Measurements from ENCODE around the gene HSPA12A. TPM values are rescaled to one million over a fixed set of nuclear protein-coding genes. Genes with fewer than 3 reads are reported as not detected.

HSPA12A gene
- total and polyA plus RNA-seq, 9 of the 15 experiments (the other 6 are each of a cell fraction or from before 2014, with no cell fraction given), result 0.01 to 0.18 (median 0.04) TPM; not detected in 4

GRCh38 chr10:116777006-116777405, 34.6 kb upstream of the HSPA12A start (continued):
- no peak for TF ChIP-seq E2F1 (CRISPR knock-in tag; IDR thresholded peaks at IDR 0.05)
- TF ChIP-seq ATF7 (IDR thresholded peaks at IDR 0.05), result no peak
- no peak for TF ChIP-seq POLR2A (conservative IDR thresholded peaks at IDR 0.05)
- no peak for TF ChIP-seq MTA1 (IDR thresholded peaks at IDR 0.05; ENCODE audit: borderline replicate concordance)
- no peak for TF ChIP-seq MED1 (CRISPR knock-in tag; IDR thresholded peaks at IDR 0.05; ENCODE audit: borderline replicate concordance)
- no peak for TF ChIP-seq IFI16 (CRISPR knock-in tag; IDR thresholded peaks at IDR 0.05)
- TF ChIP-seq HOXB6 (CRISPR knock-in tag; IDR thresholded peaks at IDR 0.05; ENCODE audit: borderline replicate concordance), result no peak
- TF ChIP-seq MYNN (IDR thresholded peaks at IDR 0.05), result no peak
- no peak for TF ChIP-seq MYNN (CRISPR knock-in tag; IDR thresholded peaks at IDR 0.05)

DNA sequence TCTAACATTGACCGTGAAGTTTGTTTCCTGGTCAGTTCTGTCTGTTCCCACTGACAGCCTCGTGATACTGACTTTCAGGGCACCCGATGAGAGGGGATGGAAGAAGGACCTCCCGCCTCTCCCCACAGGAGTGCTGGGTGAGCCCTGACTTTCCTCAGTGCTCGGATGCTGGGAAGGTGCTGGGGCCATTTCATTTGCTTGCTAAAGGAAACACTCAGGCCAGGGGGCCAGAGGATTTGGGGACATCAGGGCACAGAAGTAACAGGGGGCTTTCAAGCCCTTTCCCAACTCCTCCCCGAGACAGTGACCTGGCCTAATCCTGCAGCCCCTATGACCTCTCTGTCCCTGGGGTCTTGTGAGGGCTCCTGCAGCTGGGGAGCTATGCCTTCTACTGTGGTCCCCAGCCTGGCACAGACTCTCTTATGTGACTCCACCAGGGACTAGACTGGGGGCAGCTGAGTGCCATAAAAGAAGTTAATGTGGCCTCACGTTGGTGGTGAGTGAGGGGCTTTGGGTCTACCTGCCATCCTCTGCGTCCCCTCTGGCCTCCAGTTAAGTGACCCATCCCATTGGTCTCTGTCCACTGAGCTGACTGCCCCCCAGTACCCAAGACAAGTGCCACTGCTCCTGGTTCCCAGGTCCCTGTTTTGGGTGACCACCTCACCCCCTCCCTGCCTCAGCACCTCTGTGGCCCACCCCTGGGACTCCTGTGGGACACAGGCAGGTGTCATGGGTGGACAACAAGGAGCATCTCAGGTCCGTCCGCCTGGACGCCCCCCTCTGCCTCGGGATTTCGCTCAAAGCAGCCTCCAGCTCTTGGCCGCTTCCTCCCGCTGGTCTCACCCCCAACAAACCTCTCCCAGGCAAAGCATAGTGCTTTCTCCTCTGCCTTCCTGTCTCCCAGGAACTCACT, 33.4 kb upstream of the HSPA12A start:
- no peak for FAIRE-seq
- WGBS (ENCODE audit: insufficient coverage, low coverage, missing lambda C conversion rate), result 2% methylated on average over 8 of the region's 15 CpGs
- Histone ChIP-seq H4K20me1 (replicated peaks; ENCODE audit: control insufficient read depth, insufficient read depth, low read length) (no peaks in the 10 kb centered on the region), H3K4me1 (replicated peaks in 1 of 2; ENCODE audit: control insufficient read depth in 2 of 2, insufficient read depth in 2 of 2, low read length in 2 of 2) (no peaks in the 10 kb centered on the region; a peak in 1 of 5 replicates), H3K9me3 (replicated peaks; ENCODE audit: control insufficient read depth, insufficient read depth, low read depth, low read length) (no peaks in the 10 kb centered on the region), H3K4me3 (no peak overlapping the region), H3K27ac (ENCODE audit: extremely low read depth, low read depth, low read length) (no peak overlapping the region), H3K27me3 (ENCODE audit: control insufficient read depth in 2 of 2, insufficient read depth in 2 of 2, low read length in 2 of 2) (peaks cover 0 to 32% of the 10 kb centered on the region in 2 experiments; a peak in 2 of 5 replicates), H3K79me2 (ENCODE audit: control insufficient read depth, insufficient read depth, low read length) (no peaks in the 10 kb centered on the region), H3K9ac (ENCODE audit: insufficient read depth in 1 of 2, low read depth in 2 of 2, low read length in 2 of 2) (no peak overlapping the region), H3K36me3 (ENCODE audit: control insufficient read depth, insufficient read depth, low read length) (no peaks in the 10 kb centered on the region), H3K9me1 (ENCODE audit: control insufficient read depth, insufficient read depth, low read length) (no peaks in the 10 kb centered on the region), H2AFZ (ENCODE audit: low read depth, low read length) (no peak overlapping the region), H3K4me2 (ENCODE audit: insufficient read depth, low read length) (no peak overlapping the region)
- in situ Hi-C loops (cut with MboI) (loop anchor here (25.0 kb wide), 1 partner anchor 88 kb away; no protein-coding TSS in a partner anchor), intact Hi-C loops (cut with micrococcal nuclease) (no loop called here)
- no TSS peak for BruUV-seq (replicated peaks)
- ATAC-seq, result no peak
- CTCF ChIA-PET (ENCODE audit: low intra/inter-chr PET ratio), result no interaction called here
- DNase-seq (ENCODE audit: extremely low read depth in 1 of 4, low spot score in 3 of 4), result no peak
- POLR2A ChIA-PET, result no interaction called here
- TF ChIP-seq ZNF224 (CRISPR knock-in tag; IDR thresholded peaks at IDR 0.05) (no peak), ZBTB49 (CRISPR knock-in tag; IDR thresholded peaks at IDR 0.05; ENCODE audit: borderline replicate concordance) (no peak), ZNF644 (tag; IDR thresholded peaks at IDR 0.05; ENCODE audit: low read depth) (no peak), JUN (IDR thresholded peaks at IDR 0.05; ENCODE audit: borderline replicate concordance, low read depth, low read length) (no peak), JUN (CRISPR knock-in tag; IDR thresholded peaks at IDR 0.05; ENCODE audit: borderline replicate concordance) (no peak)
- TF ChIP-seq, protein P1, sequence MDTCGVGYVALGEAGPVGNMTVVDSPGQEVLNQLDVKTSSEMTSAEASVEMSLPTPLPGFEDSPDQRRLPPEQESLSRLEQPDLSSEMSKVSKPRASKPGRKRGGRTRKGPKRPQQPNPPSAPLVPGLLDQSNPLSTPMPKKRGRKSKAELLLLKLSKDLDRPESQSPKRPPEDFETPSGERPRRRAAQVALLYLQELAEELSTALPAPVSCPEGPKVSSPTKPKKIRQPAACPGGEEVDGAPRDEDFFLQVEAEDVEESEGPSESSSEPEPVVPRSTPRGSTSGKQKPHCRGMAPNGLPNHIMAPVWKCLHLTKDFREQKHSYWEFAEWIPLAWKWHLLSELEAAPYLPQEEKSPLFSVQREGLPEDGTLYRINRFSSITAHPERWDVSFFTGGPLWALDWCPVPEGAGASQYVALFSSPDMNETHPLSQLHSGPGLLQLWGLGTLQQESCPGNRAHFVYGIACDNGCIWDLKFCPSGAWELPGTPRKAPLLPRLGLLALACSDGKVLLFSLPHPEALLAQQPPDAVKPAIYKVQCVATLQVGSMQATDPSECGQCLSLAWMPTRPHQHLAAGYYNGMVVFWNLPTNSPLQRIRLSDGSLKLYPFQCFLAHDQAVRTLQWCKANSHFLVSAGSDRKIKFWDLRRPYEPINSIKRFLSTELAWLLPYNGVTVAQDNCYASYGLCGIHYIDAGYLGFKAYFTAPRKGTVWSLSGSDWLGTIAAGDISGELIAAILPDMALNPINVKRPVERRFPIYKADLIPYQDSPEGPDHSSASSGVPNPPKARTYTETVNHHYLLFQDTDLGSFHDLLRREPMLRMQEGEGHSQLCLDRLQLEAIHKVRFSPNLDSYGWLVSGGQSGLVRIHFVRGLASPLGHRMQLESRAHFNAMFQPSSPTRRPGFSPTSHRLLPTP (IDR thresholded peaks at IDR 0.05; ENCODE audit: borderline replicate concordance, extremely low read depth, insufficient read length), result no peak

Measured in K562 (cell line).